Keratinocyte (primary cell): Measurements from ENCODE around the gene POU3F1. TPM values are rescaled to one million over a fixed set of nuclear protein-coding genes. Genes with fewer than 3 reads are reported as not detected.

Source experiments
- DNase-seq: peaks from one replicate; pipeline ENCODE4 v3.0.0-alpha.2; 2011; ENCODE audit warnings: low read depth, missing footprints, low spot score
- FAIRE-seq: peaks from 2 replicates; lab custom pipeline; 2011; peaks lifted over from hg19 to GRCh38; lab: Jason Lieb, UNC
- H2AFZ ChIP-seq: 2 replicates; pipeline ENCODE4 v1.6.0; 2012; ENCODE audit warnings: low read length, control low read depth, inconsistent platforms; ENCODE audit not compliant: control insufficient read depth
- H3K27ac ChIP-seq: 2 replicates; pipeline ENCODE4 v1.5.1; 2011; ENCODE audit warnings: low read length; ENCODE audit not compliant: control insufficient read depth, insufficient read depth
- H3K27me3 ChIP-seq: 3 replicates; pipeline ENCODE4 v1.6.0; 2011; ENCODE audit warnings: low read length; ENCODE audit not compliant: control insufficient read depth, insufficient read depth; ENCODE audit errors: extremely low read depth
- H3K36me3 ChIP-seq, 2 experiments: 2 replicates in 1 of 2; 3 replicates in 1 of 2; pipeline ENCODE4 v1.5.1; 2011; ENCODE audit warnings: low read length in 2 of 2, mild to moderate bottlenecking in 1 of 2; ENCODE audit not compliant: control insufficient read depth in 2 of 2, insufficient read depth in 2 of 2; ENCODE audit errors: extremely low read depth in 1 of 2
- H3K4me1 ChIP-seq: 3 replicates; pipeline ENCODE4 v1.5.1; 2011; ENCODE audit warnings: low read length; ENCODE audit not compliant: control insufficient read depth, insufficient read depth; ENCODE audit errors: extremely low read depth
- H3K4me2 ChIP-seq: 3 replicates; pipeline ENCODE4 v1.6.0; 2011; ENCODE audit warnings: low read depth, low read length; ENCODE audit not compliant: control insufficient read depth, insufficient read depth; ENCODE audit errors: extremely low read depth
- H3K4me3 ChIP-seq, 3 experiments: fragments of 200-600 bp in 1 of 3; sonication (generic) in 1 of 3; 2 replicates in 2 of 3; 3 replicates in 1 of 3; pipeline ENCODE4 v1.5.1; 2011 to 2016; ENCODE audit warnings: low read length in 3 of 3, mild to moderate bottlenecking in 3 of 3, control low read depth in 2 of 3, inconsistent platforms in 1 of 3, low read depth in 1 of 3, mixed read lengths in 1 of 3, mixed run types in 1 of 3, moderate library complexity in 1 of 3; ENCODE audit not compliant: control insufficient read depth in 2 of 3, insufficient read depth in 2 of 3; ENCODE audit errors: extremely low read depth in 1 of 3
- H3K79me2 ChIP-seq: 2 replicates; pipeline ENCODE4 v1.6.0; 2012; ENCODE audit warnings: low read length; ENCODE audit not compliant: control insufficient read depth, insufficient read depth
- H3K9ac ChIP-seq: 3 replicates; pipeline ENCODE4 v1.6.0; 2011; ENCODE audit warnings: low read length; ENCODE audit not compliant: control insufficient read depth, insufficient read depth; ENCODE audit errors: extremely low read depth
- H3K9me1 ChIP-seq: 3 replicates; pipeline ENCODE4 v1.6.0; 2011; ENCODE audit warnings: low read length; ENCODE audit not compliant: control insufficient read depth, insufficient read depth; ENCODE audit errors: extremely low read depth
- H3K9me3 ChIP-seq: 2 replicates; pipeline ENCODE4 v1.5.1; 2012; ENCODE audit warnings: low read depth, low read length; ENCODE audit not compliant: control insufficient read depth
- H4K20me1 ChIP-seq: 3 replicates; pipeline ENCODE4 v1.6.0; 2011; ENCODE audit warnings: low read length; ENCODE audit not compliant: control insufficient read depth, insufficient read depth; ENCODE audit errors: extremely low read depth
- EZH2 ChIP-seq: IDR thresholded peaks from one replicate; pipeline ENCODE4 v1.6.1; 2012; ENCODE audit warnings: inconsistent platforms, mild to moderate bottlenecking, low read length, moderate library complexity
- dilution Hi-C: fragments of 300-500 bp; cut with MboI; formaldehyde crosslinking; loops from one replicate; pipeline ENCODE4 v1.7.0; 2020; ENCODE audit warnings: low sequenced_read_pairs; ENCODE audit not compliant: extremely low pct_ligation_motif_present
- polyA plus RNA-seq, 5 experiments: library from polyadenylated mRNA; depleted of rRNA in 3 of 5; stranded (reverse) in 3 of 5; stranded (forward) in 1 of 5; unstranded in 1 of 5; fragments of >200 nt; gene quantifications; 1 replicate in 1 of 5; 2 replicates in 3 of 5; 3 replicates in 1 of 5; pipeline versions ENCODE4 v1.2.1 to v1.2.3, GENCODE V29; 2011 to 2012; ENCODE audit warnings: missing spikeins in 2 of 5, low read depth in 1 of 5, low replicate concordance in 1 of 5
- TF ChIP-seq, protein P1 (sequence below), 3 experiments: IDR thresholded peaks in 1 of 3; conservative IDR thresholded peaks in 1 of 3; optimal IDR thresholded peaks in 1 of 3; 2 replicates in 2 of 3; 3 replicates in 1 of 3; pipeline versions ENCODE3 to v1.5.1; 2011; ENCODE audit warnings: low read length in 3 of 3, mild to moderate bottlenecking in 3 of 3, moderate library complexity in 2 of 3, control low read depth in 1 of 3, inconsistent platforms in 1 of 3; ENCODE audit not compliant: insufficient read depth in 2 of 3; ENCODE audit errors: extremely low read depth in 1 of 3

Gene POU3F1
- polyA plus RNA-seq, 1 donor (not counting 4 experiments of a cell fraction or from before 2014, with no cell fraction given), result 0.59 TPM

DNA sequence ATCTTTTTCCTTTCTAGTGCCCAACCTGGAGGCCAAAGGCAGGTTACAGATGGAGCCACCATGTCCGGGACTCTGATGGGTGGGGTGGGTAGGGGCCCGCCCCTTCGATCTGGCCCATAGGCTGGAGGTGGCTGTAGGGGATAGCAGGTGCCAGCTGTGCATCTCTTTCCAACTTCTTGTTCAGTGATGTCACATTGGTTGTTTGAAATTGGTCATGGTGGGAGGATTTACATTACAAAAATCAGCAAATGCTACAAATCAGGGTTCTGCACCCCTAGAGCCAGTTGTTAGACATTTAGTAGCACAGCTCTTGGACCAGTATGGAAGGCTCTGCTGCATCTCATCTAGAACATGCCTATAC, 22.4 kb upstream of the POU3F1 start:
- no peak overlapping the region for H3K9ac ChIP-seq
- H3K79me2 ChIP-seq, result peaks cover 2% of the 10 kb centered on the region
- DNase-seq (no peak), FAIRE-seq (no peak)
- H3K27me3 ChIP-seq, result no peaks in the 10 kb centered on the region
- no peak overlapping the region for H2AFZ ChIP-seq
- no peak overlapping the region for H3K4me2 ChIP-seq
- no peaks in the 10 kb centered on the region for H3K36me3 ChIP-seq
- no peaks in the 10 kb centered on the region for H3K9me3 ChIP-seq
- peaks cover 36% of the 10 kb centered on the region for H3K4me1 ChIP-seq
- no peaks in the 10 kb centered on the region for H3K9me1 ChIP-seq
- TF ChIP-seq, protein P1, sequence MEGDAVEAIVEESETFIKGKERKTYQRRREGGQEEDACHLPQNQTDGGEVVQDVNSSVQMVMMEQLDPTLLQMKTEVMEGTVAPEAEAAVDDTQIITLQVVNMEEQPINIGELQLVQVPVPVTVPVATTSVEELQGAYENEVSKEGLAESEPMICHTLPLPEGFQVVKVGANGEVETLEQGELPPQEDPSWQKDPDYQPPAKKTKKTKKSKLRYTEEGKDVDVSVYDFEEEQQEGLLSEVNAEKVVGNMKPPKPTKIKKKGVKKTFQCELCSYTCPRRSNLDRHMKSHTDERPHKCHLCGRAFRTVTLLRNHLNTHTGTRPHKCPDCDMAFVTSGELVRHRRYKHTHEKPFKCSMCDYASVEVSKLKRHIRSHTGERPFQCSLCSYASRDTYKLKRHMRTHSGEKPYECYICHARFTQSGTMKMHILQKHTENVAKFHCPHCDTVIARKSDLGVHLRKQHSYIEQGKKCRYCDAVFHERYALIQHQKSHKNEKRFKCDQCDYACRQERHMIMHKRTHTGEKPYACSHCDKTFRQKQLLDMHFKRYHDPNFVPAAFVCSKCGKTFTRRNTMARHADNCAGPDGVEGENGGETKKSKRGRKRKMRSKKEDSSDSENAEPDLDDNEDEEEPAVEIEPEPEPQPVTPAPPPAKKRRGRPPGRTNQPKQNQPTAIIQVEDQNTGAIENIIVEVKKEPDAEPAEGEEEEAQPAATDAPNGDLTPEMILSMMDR (optimal IDR thresholded peaks at IDR 0.05 in 1 of 3, IDR thresholded peaks at IDR 0.05 in 1 of 3, conservative IDR thresholded peaks at IDR 0.05 in 1 of 3; ENCODE audit: extremely low read depth in 1 of 3, insufficient read depth in 2 of 3, low read length in 3 of 3), result no peak
- no peak for TF ChIP-seq EZH2
- dilution Hi-C loops, result no loop called here
- H3K4me3 ChIP-seq, result no peak overlapping the region
- H3K27ac ChIP-seq, result no peak overlapping the region
- H4K20me1 ChIP-seq, result no peaks in the 10 kb centered on the region

DNA sequence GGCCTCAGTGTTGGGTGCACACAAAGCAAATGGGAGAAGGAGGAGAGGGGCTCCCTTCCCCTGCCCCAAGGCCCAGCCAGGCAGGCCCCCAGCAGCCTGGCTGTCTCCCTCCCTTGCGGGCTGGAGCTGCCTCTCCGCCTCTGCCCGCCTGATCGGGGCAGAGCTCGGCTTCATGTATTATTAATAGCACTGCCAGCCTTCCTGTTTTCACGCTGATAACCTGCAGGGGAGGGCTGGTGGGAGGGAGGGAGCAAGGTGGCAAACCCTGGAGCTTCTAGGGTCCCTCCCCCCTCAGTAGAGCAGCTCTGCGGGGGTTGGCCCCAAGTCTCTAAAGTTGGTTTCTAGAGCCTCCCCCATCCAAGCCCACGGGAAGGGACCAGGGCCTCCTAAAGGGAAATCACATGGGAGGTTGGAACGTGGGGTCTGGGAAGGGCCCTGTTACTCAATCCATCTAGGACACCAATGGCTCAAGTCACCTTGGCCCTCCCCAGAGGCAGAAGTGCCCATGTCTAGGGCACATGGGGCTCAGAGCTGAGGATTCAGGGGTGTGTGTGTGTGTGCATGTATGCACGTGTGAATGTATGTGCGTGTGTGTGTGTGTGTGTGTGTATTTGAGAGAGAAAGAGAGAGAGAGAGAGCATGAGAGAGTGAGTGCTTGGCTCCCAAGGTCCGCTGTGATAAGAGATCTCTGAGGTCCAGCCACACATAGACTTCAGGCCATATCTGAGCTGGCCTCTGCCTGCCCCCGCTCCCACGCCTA, 21.8 kb upstream of the POU3F1 start:
- Histone ChIP-seq H3K27me3 (no peaks in the 10 kb centered on the region), H3K27ac (no peak overlapping the region), H3K4me3 (no peak overlapping the region), H3K4me1 (peaks cover 35% of the 10 kb centered on the region), H3K9ac (no peak overlapping the region), H3K79me2 (peaks cover 2% of the 10 kb centered on the region), H3K4me2 (no peak overlapping the region), H2AFZ (no peak overlapping the region), H4K20me1 (no peaks in the 10 kb centered on the region), H3K9me1 (no peaks in the 10 kb centered on the region), H3K9me3 (no peaks in the 10 kb centered on the region), H3K36me3 (no peaks in the 10 kb centered on the region)
- DNase-seq (no peak), FAIRE-seq (no peak)
- TF ChIP-seq, protein P1 (optimal IDR thresholded peaks at IDR 0.05 in 1 of 3, IDR thresholded peaks at IDR 0.05 in 1 of 3, conservative IDR thresholded peaks at IDR 0.05 in 1 of 3; ENCODE audit: extremely low read depth in 1 of 3, insufficient read depth in 2 of 3, low read length in 3 of 3), result no peak
- TF ChIP-seq EZH2, result no peak
- dilution Hi-C loops, result no loop called here
